GM18868 (cell line): ENCODE results near the gene INF2.
"Not testable (repeated sequence)": the region's sequence is repeated elsewhere in the genome, so short reads cannot be mapped to it uniquely, and the experiment has no call there.

ENCODE experiments used
- ATAC-seq: cut with Tn5 transposase; IDR thresholded peaks from one replicate; pipeline ENCODE4 v1.9.1; 2021; ENCODE audit warnings: mild to moderate bottlenecking, moderate library complexity; ENCODE audit not compliant: unreplicated experiment

INF2 gene

GRCh38 chr14:104656014-104656714 lies 33.3 kb upstream of the INF2 start:
- ATAC-seq: no peak

DNA sequence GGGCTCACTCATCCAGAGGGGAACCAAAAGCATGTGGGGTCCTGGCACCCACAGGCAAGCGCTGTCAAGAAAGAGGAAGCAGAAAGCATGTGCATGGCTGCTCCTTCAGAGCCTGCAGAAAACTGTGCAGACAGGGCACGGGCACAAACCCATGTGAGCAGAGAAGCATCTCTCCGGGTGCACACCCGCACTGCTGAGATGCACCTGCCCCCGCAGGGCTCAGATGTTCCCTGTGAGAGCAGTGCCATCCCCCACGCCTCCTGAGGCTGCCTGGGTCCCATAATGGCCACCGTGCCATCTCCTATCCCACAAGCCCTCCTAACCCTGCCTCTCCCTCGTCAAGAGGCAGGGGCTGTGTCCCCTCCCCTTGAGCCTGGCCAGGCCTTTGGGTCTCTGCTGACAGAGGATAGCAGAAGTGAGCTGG lies 32.3 kb upstream of the INF2 start:
- peak; percentile 52 for ATAC-seq

DNA sequence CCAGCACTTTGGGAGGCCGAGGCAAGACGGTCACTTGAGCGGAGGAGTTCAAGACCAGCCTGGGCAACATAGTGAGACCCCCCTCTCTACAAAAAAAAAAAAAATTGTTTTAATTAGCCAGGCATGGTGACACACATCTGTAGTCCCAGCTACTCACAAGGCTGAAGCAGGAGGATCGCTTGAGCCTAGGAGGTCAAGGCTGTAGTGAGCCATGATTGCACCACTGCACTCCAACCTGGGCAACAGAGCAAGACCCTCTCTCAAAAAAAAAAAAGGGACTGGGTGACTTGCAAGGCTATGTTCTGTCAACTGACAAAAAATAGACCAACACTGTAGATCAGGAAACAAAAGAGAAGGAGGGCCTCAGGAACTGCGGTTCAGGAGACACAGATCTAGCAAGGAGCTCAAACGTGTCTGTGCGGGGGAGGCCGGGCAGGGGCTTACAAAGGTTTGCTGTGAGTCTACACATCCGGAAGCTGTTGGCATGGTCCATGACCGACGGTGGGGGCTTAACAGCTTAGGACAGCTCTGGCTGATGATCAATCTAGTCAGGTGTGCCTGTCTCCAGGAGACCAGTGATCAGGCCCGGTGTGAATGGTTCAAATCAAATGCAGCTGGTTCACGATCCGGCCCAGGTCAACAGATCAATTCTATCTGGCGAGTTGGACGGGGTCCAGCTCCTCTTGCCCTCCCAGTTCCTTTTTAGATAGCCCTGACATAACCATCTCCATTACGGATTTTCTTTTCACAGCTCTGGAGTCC lies 31.7 kb upstream of the INF2 start:
- ATAC-seq: peak; percentile 32

DNA sequence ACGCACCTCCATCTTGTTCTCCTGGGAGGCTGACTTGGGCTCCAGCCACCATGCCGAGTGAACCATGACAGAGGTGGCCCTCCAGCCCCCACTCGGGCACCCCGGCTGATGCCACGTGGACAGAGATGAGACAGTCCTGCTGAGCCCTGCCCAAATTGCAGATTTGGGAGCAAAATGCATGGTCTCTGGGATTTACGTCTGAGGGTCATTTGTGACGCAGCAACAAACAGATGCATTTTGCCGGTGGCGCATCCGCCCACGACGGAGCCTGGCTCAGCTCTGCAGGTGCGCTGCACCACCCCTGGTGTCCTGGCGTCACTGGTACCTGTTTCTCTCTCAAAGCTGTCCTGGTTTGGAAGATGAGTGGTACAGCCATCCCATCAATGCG lies 31.1 kb upstream of the INF2 start:
- no peak for ATAC-seq

GRCh38 chr14:104659146-104659545 lies 30.3 kb upstream of the INF2 start:
- no peak for ATAC-seq

DNA sequence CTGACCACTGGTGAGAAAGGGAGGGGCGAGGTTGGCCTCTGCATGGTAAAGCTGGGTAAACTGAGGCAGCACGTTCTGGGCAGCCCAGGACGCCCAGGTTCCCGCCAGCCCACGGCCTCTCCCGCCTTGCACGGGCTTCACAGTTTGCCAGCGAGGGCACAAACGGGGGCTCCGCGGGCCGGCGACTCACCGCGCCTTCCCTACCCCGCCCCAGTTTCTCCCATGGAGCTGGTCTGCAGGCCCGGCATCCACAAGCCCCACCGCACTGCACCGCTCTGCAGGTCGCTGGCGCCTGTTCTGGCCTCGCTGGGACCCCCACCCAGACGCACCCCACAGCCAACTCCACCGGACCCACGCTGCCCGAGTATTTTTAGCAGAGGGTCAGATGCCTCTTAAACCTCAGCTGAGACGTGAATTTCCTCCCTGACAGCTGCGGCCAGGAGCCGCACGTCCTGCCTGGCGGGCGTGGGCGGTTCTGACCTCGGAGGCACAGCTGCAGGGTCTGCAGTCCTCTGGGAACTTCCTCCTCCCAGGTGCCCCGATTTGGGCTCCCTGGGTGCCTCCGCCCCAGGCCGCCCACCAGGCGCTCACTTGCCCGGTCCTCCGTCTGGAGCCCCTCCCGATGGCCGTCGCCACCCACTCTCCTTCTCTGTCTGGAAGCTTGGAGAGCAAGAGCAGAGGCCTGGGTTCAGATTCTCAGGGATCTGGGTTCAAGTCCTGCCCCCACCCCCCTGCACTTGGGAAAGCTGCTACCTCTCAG lies 29.5 kb upstream of the INF2 start:
- no peak for ATAC-seq

- ATAC-seq: peak; percentile 52
Measured at GRCh38 chr14:104660597-104660996, 28.8 kb upstream of the INF2 start.

GRCh38 chr14:104661086-104661485 lies 28.3 kb upstream of the INF2 start:
- ATAC-seq: no peak

DNA sequence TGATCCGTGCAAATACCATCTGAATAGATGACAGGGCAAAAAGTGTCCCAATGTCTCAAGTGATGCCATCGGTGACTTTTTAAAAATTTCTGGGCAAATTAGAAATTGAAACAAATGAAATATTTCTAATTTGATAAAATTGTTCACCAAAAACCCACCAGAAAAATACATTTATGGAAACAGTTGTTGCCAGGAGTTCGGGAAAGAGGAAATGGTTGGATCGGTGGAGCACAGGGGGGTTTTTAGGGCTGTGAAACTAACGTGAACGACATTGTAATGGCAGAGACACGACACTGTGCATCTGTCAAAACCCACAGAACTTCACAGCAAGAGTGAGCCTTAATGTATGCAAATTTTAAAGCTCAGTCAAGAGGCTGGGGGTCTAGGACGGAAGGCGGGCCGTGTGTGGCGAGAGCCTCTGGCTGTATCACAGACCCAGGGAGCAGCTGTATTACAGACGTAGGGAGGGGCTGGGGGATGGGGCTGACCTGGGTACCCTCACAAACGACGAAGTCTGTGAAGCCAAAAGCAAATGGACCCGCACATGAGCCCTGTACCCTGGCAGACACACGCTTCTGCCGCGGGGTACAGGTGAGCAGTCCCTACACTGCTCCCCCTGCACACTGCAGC lies 27.8 kb upstream of the INF2 start:
- not testable (repeated sequence) for ATAC-seq

DNA sequence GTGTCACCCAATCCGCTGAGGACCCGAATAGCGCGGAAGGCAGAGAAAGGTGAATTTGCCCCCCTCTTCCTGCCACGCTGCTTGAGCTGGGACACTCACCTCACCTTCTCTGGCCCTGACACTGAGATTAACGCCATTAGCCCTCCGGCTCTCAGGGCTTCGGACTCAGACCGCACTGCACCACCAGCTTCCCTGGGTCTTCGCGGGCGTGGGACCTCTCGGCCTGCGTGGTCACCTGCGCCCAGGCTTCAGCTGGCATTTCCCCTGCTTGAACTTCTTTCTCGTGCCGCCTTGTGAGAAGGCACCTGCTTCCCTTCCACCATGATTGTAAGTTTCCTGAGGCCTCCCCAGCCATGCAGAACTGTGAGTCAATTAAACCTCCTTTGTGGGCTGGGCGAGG lies 26.9 kb upstream of the INF2 start:
- not testable (repeated sequence) for ATAC-seq

GRCh38 chr14:104664107-104664506 lies 25.3 kb upstream of the INF2 start:
- ATAC-seq: no peak

- no peak for ATAC-seq
Measured at GRCh38 chr14:104664588-104664987, 24.8 kb upstream of the INF2 start.

DNA sequence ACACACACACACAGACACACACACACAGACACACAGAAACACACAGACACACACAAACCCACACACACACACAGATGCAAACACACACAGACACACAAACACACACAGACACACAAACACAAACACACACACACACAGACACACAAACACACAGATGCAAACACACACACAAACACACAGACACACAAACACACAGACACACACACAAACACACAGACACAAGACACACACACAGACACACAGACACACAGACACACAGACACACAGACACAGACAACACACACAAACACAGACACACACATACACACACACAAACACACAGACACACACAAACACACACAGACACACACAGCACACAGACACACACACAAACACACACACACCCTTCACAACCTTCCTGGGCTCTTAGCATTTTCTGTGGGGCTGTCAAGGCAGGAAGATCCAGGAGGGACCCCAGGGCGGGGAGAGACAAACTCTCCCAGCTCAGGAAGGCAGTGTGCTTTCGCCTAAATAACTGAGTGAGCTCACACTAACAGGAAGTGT lies 24.2 kb upstream of the INF2 start:
- ATAC-seq: no peak

GRCh38 chr14:104665657-104666522 lies 23.5 kb upstream of the INF2 start:
- ATAC-seq: no peak

DNA sequence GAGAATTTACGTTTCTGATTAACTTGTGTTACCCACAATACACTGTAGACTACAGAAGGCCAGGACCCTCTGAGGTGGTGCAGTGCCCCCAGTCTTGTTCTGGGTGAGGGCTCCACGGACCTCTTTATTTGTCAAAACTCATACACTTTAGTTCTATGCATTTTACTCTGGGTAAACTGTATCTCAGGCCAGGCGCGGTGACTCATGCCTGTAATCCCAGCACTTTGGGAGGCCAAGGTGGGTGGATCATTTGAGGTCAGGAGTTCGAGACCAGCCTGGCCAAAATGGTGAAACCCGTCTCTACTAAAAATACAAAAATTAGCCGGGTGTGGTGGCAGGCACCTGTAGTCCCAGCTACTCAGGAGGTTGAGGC lies 22.9 kb upstream of the INF2 start:
- ATAC-seq: not testable (repeated sequence)

- ATAC-seq: no peak
Measured at GRCh38 chr14:104666981-104667380, 22.4 kb upstream of the INF2 start.

- no peak for ATAC-seq
Measured at GRCh38 chr14:104669697-104670096, 19.7 kb upstream of the INF2 start.

DNA sequence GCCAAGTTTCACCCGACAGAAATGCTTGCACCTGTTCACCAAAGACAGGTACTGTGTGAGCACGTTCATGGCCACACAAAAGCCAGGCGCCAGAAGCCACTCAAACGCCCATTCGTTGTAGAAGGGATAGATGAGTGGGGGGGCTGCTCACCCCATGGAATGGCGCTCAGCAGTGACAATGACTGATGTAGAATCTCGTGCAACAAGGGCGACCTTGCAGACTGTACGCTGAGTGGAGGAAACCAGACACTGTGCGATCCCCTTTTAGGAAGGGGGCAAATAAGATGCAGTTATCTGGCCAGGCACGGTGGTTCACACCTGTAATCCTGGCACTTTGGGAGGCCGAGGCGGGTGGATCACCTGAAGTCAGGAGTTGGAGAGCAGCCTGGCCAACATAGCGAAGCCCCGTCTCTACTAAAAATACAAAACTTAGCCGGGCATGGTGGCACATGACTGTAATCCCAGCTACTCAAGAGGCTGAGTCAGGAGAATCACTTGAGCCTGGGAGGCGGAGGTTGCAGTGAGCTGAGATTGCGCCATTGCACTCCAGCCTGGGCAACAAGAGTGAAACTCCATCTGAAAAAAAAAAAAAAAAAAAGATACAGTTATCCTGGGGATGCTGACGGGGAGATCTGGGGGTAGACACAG lies 18.0 kb upstream of the INF2 start:
- not testable (repeated sequence) for ATAC-seq

GRCh38 chr14:104672119-104672518 lies 17.3 kb upstream of the INF2 start:
- not testable (repeated sequence) for ATAC-seq

DNA sequence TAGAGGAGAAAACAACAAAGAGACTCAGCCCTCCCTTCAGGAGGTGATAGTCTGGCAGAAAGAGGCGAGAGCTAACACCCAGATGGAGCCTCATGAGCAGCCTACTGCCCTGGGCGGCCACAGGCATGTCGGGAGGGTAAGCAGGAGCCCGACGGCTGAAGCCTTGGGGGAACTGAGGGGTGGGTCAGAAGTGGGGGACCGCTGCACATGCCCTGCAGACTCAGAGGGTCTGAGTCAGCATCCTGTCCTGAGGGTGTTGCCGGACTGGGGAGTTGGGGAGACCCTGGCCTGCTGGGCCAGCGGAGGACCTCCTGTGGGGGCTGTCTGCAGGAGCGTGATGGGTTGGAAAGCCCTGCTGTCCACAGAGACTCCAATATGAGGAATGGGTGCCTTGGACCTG lies 15.9 kb upstream of the INF2 start:
- no peak for ATAC-seq
